Stimulated activated naive CD4-positive, alpha-beta T cell treated with Interleukin-2 at 50 U/mL for 16 hours (primary cell): ENCODE results near the gene GPR75.
"Not testable (repeated sequence)": the region's sequence is repeated elsewhere in the genome, so short reads cannot be mapped to it uniquely, and the experiment has no call there.

Experiments used
- DNase-seq: peaks from one replicate; lab custom pipeline; 2025; lab: John Stamatoyannopoulos, UW

Gene GPR75

GRCh38 chr2:53852532-53852931 lies 7.2 kb downstream of the GPR75 start:
- DNase-seq: no peak

- DNase-seq: not testable (repeated sequence)
Observed at GRCh38 chr2:53851052-53851757, 8.6 kb downstream of the GPR75 start.

GRCh38 chr2:53848062-53848461 lies 11.7 kb downstream of the GPR75 start:
- DNase-seq: no peak

- DNase-seq: no peak
Observed at GRCh38 chr2:53843595-53843994, 16.2 kb downstream of the GPR75 start.

GRCh38 chr2:53842891-53843290 lies 16.9 kb downstream of the GPR75 start:
- no peak for DNase-seq

- DNase-seq: not testable (repeated sequence)
Observed at GRCh38 chr2:53841651-53842050, 18.1 kb downstream of the GPR75 start.

- no peak for DNase-seq
Observed at GRCh38 chr2:53840580-53840979, 19.2 kb downstream of the GPR75 start.

GRCh38 chr2:53829980-53830290 lies 29.8 kb downstream of the GPR75 start:
- DNase-seq: not testable (repeated sequence)

- no peak for DNase-seq
Observed at GRCh38 chr2:53829273-53829979, 30.3 kb downstream of the GPR75 start.

GRCh38 chr2:53828331-53828730 lies 31.4 kb downstream of the GPR75 start:
- DNase-seq: no peak

- no peak for DNase-seq
Observed at GRCh38 chr2:53827398-53828175, 32.2 kb downstream of the GPR75 start.

- DNase-seq: no peak
Observed at GRCh38 chr2:53826587-53827397, 33.0 kb downstream of the GPR75 start.

- DNase-seq: no peak
Observed at GRCh38 chr2:53826030-53826410, 33.7 kb downstream of the GPR75 start.

- not testable (repeated sequence) for DNase-seq
Observed at GRCh38 chr2:53823639-53824038, 36.1 kb downstream of the GPR75 start.

- DNase-seq: no peak
Observed at GRCh38 chr2:53821810-53822209, 38.0 kb downstream of the GPR75 start.

- DNase-seq: no peak
Observed at GRCh38 chr2:53820711-53821110, 39.1 kb downstream of the GPR75 start.

- no peak for DNase-seq
Observed at GRCh38 chr2:53820048-53820447, 39.7 kb downstream of the GPR75 start.

- DNase-seq: no peak
Observed at GRCh38 chr2:53819634-53820033, 40.1 kb downstream of the GPR75 start.

- no peak for DNase-seq
Observed at GRCh38 chr2:53818854-53819435, 40.8 kb downstream of the GPR75 start.

GRCh38 chr2:53813151-53813550 lies 46.6 kb downstream of the GPR75 start:
- no peak for DNase-seq

- no peak for DNase-seq
Observed at GRCh38 chr2:53811601-53812000, 48.2 kb downstream of the GPR75 start.
